ENCODE data around the gene KRTAP10-4.
"Not testable (repeated sequence)": the region's sequence is repeated elsewhere in the genome, so short reads cannot be mapped to it uniquely, and the experiment has no call there.

Gene KRTAP10-4

GRCh38 chr21:44573630-44574456, at the start of gene KRTAP10-4:
KRTAP10-4 (plus strand) TSS chr21:44573729; CDS start chr21:44573759, 30 bp downstream.
- not testable (repeated sequence) for H3K36me3 ChIP-seq (ENCODE audit: control insufficient read depth, low read length); H3K27ac ChIP-seq (ENCODE audit: low read depth, low read length); H3K79me2 ChIP-seq (ENCODE audit: control insufficient read depth, low read length); H4K20me1 ChIP-seq (ENCODE audit: control insufficient read depth, insufficient read depth, low read depth, low read length); H3F3A ChIP-seq (ENCODE audit: control insufficient read depth, insufficient read depth); H3K9me3 ChIP-seq (ENCODE audit: control insufficient read depth, insufficient read depth, low read length); H3K27me3 ChIP-seq (ENCODE audit: control insufficient read depth, low read length); H3K4me3 ChIP-seq (ENCODE audit: low read length); H3K4me1 ChIP-seq (ENCODE audit: control insufficient read depth, low read length); H3K4me2 ChIP-seq (ENCODE audit: low read length); H3K9me2 ChIP-seq (replicated peaks; ENCODE audit: control insufficient read depth, low read length)

GRCh38 chr21:44524414-44525371, 48.8 kb upstream of the KRTAP10-4 start:
- H3K9me3 ChIP-seq (ENCODE audit: control insufficient read depth, insufficient read depth, low read length): peaks cover 34% of the 10 kb centered on the region; the same call in 1 of the 2 replicates
- no peaks in the 10 kb centered on the region for H3F3A ChIP-seq (ENCODE audit: control insufficient read depth, insufficient read depth)
- no peak overlapping the region for H3K27ac ChIP-seq (ENCODE audit: low read depth, low read length)
- no peaks in the 10 kb centered on the region for H3K27me3 ChIP-seq (ENCODE audit: control insufficient read depth, low read length)
- H3K9me2 ChIP-seq (replicated peaks; ENCODE audit: control insufficient read depth, low read length): no peaks in the 10 kb centered on the region
- TF ChIP-seq CTCF (IDR thresholded peaks at IDR 0.05; ENCODE audit: low read depth, low read length, poor library complexity, severe bottlenecking) (no peak), EZH2phosphoT487 (IDR thresholded peaks at IDR 0.05; ENCODE audit: borderline replicate concordance, low read length) (no peak)
- H4K20me1 ChIP-seq (ENCODE audit: control insufficient read depth, insufficient read depth, low read depth, low read length): no peaks in the 10 kb centered on the region
- H3K79me2 ChIP-seq (ENCODE audit: control insufficient read depth, low read length): no peaks in the 10 kb centered on the region
- H3K36me3 ChIP-seq (ENCODE audit: control insufficient read depth, low read length): no peaks in the 10 kb centered on the region
- H3K4me1 ChIP-seq (ENCODE audit: control insufficient read depth, low read length): no peaks in the 10 kb centered on the region
- no peak overlapping the region for H3K4me3 ChIP-seq (ENCODE audit: low read length)
- no peak overlapping the region for H3K4me2 ChIP-seq (ENCODE audit: low read length)

- H3K36me3 ChIP-seq (ENCODE audit: control insufficient read depth, low read length): no peaks in the 10 kb centered on the region
- no peaks in the 10 kb centered on the region for H3K27me3 ChIP-seq (ENCODE audit: control insufficient read depth, low read length)
- H3K4me3 ChIP-seq (ENCODE audit: low read length): no peak overlapping the region
- peaks cover 34% of the 10 kb centered on the region; the same call in 1 of the 2 replicates for H3K9me3 ChIP-seq (ENCODE audit: control insufficient read depth, insufficient read depth, low read length)
- H3K79me2 ChIP-seq (ENCODE audit: control insufficient read depth, low read length): no peaks in the 10 kb centered on the region
- no peaks in the 10 kb centered on the region for H3K9me2 ChIP-seq (replicated peaks; ENCODE audit: control insufficient read depth, low read length)
- H3F3A ChIP-seq (ENCODE audit: control insufficient read depth, insufficient read depth): no peaks in the 10 kb centered on the region
- H3K4me2 ChIP-seq (ENCODE audit: low read length): no peak overlapping the region
- H3K4me1 ChIP-seq (ENCODE audit: control insufficient read depth, low read length): no peaks in the 10 kb centered on the region
- H3K27ac ChIP-seq (ENCODE audit: low read depth, low read length): no peak overlapping the region
- no peak for TF ChIP-seq EZH2phosphoT487 (IDR thresholded peaks at IDR 0.05; ENCODE audit: borderline replicate concordance, low read length)
- TF ChIP-seq CTCF (IDR thresholded peaks at IDR 0.05; ENCODE audit: low read depth, low read length, poor library complexity, severe bottlenecking): no peak
- no peaks in the 10 kb centered on the region for H4K20me1 ChIP-seq (ENCODE audit: control insufficient read depth, insufficient read depth, low read depth, low read length)
Measured at GRCh38 chr21:44525391-44526095, 48.0 kb upstream of the KRTAP10-4 start.
